Lung (tissue), 12 donors: ENCODE results near the gene PNISR. TPM values are rescaled to one million over a fixed set of nuclear protein-coding genes. Genes with fewer than 3 reads are reported as not detected.

Source experiments
- ATAC-seq: fragments of 200-7000 bp; cut with Tn5 transposase; one replicate; pipeline ENCODE4 v1.9.1; 2020; ENCODE audit warnings: moderate number of reproducible peaks; ENCODE audit not compliant: insufficient read depth, low FRiP score
- DNase-seq, 3 donors: peaks; one replicate each; pipeline ENCODE4 v3.0.0-alpha.2; 2013 to 2017
- H3K27ac ChIP-seq, 2 donors: one replicate each; pipeline ENCODE4 v1.5.1; 2013; ENCODE audit warnings: mild to moderate bottlenecking in 2 of 2, moderate library complexity in 2 of 2, control low read depth in 1 of 2, inconsistent platforms in 1 of 2, low read depth in 1 of 2, low read length in 1 of 2
- H3K27me3 ChIP-seq, 3 donors: one replicate each; pipeline ENCODE4 v1.5.1; 2013; ENCODE audit warnings: low read length in 2 of 3; ENCODE audit not compliant: control insufficient read depth in 3 of 3, insufficient read depth in 3 of 3
- H3K36me3 ChIP-seq, 4 donors: one replicate each; pipeline ENCODE4 v1.5.1; 2013; ENCODE audit warnings: low read length in 4 of 4, mild to moderate bottlenecking in 1 of 4, moderate library complexity in 1 of 4; ENCODE audit not compliant: control insufficient read depth in 4 of 4, insufficient read depth in 4 of 4
- H3K4me1 ChIP-seq, 5 donors: one replicate each; pipeline ENCODE4 v1.5.1; 2013; ENCODE audit warnings: low read length in 5 of 5, mild to moderate bottlenecking in 2 of 5, moderate library complexity in 1 of 5; ENCODE audit not compliant: control insufficient read depth in 5 of 5, insufficient read depth in 5 of 5
- H3K4me3 ChIP-seq: one replicate; pipeline ENCODE4 v1.5.1; 2013; ENCODE audit warnings: mild to moderate bottlenecking, control low read depth, moderate library complexity
- H3K9ac ChIP-seq, 2 donors: one replicate each; pipeline ENCODE4 v1.5.1; 2013; ENCODE audit warnings: low read length in 2 of 2, control low read depth in 1 of 2; ENCODE audit not compliant: insufficient read depth in 1 of 2
- H3K9me3 ChIP-seq, 4 donors: one replicate each; pipeline ENCODE4 v1.5.1; 2013; ENCODE audit warnings: low read length in 3 of 4, mild to moderate bottlenecking in 1 of 4, moderate library complexity in 1 of 4; ENCODE audit not compliant: control insufficient read depth in 4 of 4, insufficient read depth in 3 of 4
- CTCF ChIP-seq: IDR thresholded peaks from 2 replicates; pipeline ENCODE4 v1.5.1; 2012; ENCODE audit warnings: mild to moderate bottlenecking; ENCODE audit errors: control extremely low read depth, extremely low read depth
- whole genome bisulfite sequencing, 2 donors: extraction: QIAGEN DNeasy Blood & Tissue Kit; methylation state at CpG; one replicate each; pipeline ENCODE4 v1.1.7; 2013; 5-methylcytosine and 5-hydroxymethylcytosine counted together
- polyA plus RNA-seq, 2 donors: library from polyadenylated mRNA; stranded (reverse); fragments of 200-250 nt; gene quantifications; one replicate each; pipeline ENCODE4 v1.2.1, GENCODE V29; 2013
- total RNA-seq, 2 donors: library from RNA; depleted of rRNA in 1 of 2; stranded (reverse); fragments of >200 nt in 1 of 2; gene quantifications; one replicate each; pipeline ENCODE4 v1.2.1, GENCODE V29; 2014 to 2021
- donor health status: control.
- donor health status: control.
- donor health status: Bipolar disorder and iron deficiency.
- donor health status: healthy.
- donor health status: DM: yes; HTN: yes; CAD: no.

Gene PNISR
- total and polyA plus RNA-seq, 4 donors: 35.0 to 354 (median 53.5) TPM

DNA sequence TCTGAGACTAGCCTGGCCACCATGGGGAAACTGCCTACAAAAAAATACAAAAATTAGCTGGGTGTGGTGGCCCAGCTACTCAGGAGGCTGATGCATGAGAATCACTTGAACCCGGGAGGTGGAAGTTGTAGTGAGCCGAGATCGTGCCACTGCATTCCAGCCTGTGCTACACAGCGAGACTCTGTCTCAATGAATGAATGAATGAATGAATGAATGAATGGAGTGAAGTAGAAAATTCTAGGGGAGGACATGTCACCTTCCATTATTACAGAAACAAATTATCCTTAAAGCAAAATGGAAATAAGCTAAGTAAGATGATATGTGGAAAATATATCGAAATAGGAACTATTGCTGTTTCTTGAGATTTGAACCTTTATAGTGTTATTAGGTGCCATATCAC is 2.9 kb upstream of the PNISR start:
- no peak for DNase-seq
- H3K9ac ChIP-seq: no peak overlapping the region
- 95 to 97% methylated on average over 5 of the region's 5 CpGs for WGBS, 2 donors

DNA sequence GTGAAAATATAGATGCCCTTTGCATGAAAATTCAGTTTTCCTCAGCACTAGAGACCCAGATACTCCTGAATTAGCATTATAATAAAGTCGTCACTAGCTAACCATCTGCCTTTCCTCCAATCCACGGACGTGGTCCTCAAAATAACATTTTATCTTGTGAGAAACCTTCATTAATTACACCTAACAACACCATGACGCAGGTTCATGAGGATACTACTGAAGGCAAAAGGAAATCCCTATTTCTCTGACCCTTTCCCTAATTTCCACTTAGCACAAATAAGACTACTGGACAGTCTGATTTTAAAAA is 1.3 kb upstream of the PNISR start:
- Histone ChIP-seq H3K36me3 (peaks cover 0 to 17% (median 3%) of the 10 kb centered on the region in 4 donors), H3K27me3 (no peaks in the 10 kb centered on the region), H3K27ac (peak overlapping the region in 1 of 2 donors; percentile 84), H3K9me3 (no peaks in the 10 kb centered on the region), H3K4me1 (peaks cover 6 to 33% (median 15%) of the 10 kb centered on the region in 5 donors), H3K9ac (peak overlapping the region; percentile 93 to 100), H3K4me3 (peak overlapping the region; percentile 67)
- WGBS, 2 donors: 37 to 67% methylated on average over 4 of the region's 4 CpGs
- no peak for ATAC-seq
- TF ChIP-seq CTCF: no peak
- no peak for DNase-seq

More for the DNA sequence above, 2.9 kb upstream of the PNISR start:
- peaks cover 0 to 14% (median 3%) of the 10 kb centered on the region in 4 donors for H3K36me3 ChIP-seq
- H3K9me3 ChIP-seq: no peaks in the 10 kb centered on the region
- H3K4me3 ChIP-seq: no peak overlapping the region
- peaks cover 4 to 30% (median 14%) of the 10 kb centered on the region in 5 donors for H3K4me1 ChIP-seq
- no peaks in the 10 kb centered on the region for H3K27me3 ChIP-seq
- no peak overlapping the region for H3K27ac ChIP-seq
- ATAC-seq: no peak
- TF ChIP-seq CTCF: no peak

GRCh38 chr6:99425647-99426450 is 741 bp upstream of the PNISR start:
- 2 to 4% methylated on average over 29 of the region's 29 CpGs for WGBS, 2 donors
- Histone ChIP-seq H3K9ac (peak overlapping the region; percentile 93 to 100), H3K9me3 (no peaks in the 10 kb centered on the region), H3K36me3 (peaks cover 0 to 21% (median 3%) of the 10 kb centered on the region in 4 donors), H3K27ac (peak overlapping the region; percentile 84 to 93), H3K4me1 (peaks cover 6 to 35% (median 15%) of the 10 kb centered on the region in 5 donors), H3K4me3 (peak overlapping the region; percentile 67), H3K27me3 (no peaks in the 10 kb centered on the region)
- TF ChIP-seq CTCF: no peak
- peak; percentile 88 to 93 (median 93) for DNase-seq
- ATAC-seq: peak; percentile 75
